H54 (cell line): ENCODE results near the gene FAM20C.

Experiments used
- DNase-seq: peaks from one replicate; pipeline ENCODE4 v3.0.0; 2011; ENCODE audit warnings: low spot score, mixed read lengths; ENCODE audit not compliant: insufficient read length
- FAIRE-seq: peaks from 3 replicates; lab custom pipeline; 2011; peaks lifted over from hg19 to GRCh38; lab: Jason Lieb, UNC
- POLR2A ChIP-seq: IDR thresholded peaks from 2 replicates; pipeline ENCODE4 v1.6.1; 2011; ENCODE audit warnings: low read depth, mild to moderate bottlenecking, low read length

FAM20C gene

GRCh38 chr7:264541-265191 lies 72.3 kb downstream of the FAM20C start:
- DNase-seq (no peak), FAIRE-seq (no peak)
- TF ChIP-seq POLR2A, result no peak

DNA sequence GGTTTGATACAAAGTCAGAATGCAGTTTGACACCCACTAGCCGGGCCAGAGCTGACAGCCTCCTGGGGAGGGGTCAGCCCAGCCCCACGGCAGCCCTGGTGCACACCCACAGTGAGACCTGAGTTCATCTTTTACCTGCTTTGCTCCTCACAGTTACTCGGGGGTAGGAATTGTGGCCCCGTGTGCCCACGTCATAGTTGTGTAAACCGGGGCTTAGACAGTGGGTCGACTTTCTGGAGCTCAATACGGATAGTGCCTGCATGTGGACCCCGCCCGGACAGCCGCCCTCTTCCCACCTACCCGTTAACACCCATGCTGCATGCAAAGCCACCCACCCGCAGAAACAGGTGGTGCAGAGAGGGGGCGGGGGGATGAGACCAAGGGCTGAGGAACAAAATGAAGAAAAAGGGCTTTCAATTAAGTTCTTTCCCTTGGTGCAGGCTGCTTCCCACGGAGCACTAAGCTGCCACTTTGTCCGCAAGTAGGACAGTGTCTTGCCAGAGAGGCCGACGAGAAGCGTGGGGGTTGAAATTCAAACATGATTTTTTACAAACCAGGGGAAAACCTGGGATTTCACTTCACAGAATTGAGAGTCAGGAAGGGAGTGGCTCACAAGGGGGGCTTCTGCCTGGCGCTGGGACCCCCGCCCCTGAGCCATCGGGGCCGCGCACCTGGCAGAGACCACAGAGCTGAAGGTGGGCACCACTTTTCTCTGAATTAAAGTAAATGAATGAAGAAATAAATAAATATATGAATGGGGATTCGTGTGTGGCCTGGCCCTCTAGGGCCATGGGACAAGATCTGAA lies 73.0 kb downstream of the FAM20C start:
- no peak for TF ChIP-seq POLR2A
- DNase-seq, result no peak

GRCh38 chr7:265998-266850 lies 73.9 kb downstream of the FAM20C start:
- no peak for DNase-seq
- TF ChIP-seq POLR2A, result no peak
- FAIRE-seq, result no peak

More for the DNA sequence above, 73.0 kb downstream of the FAM20C start:
- no peak for FAIRE-seq

- no peak for DNase-seq
- TF ChIP-seq POLR2A, result no peak
- FAIRE-seq, result no peak
These were observed 74.8 kb downstream of the FAM20C start for GRCh38 chr7:266851-267840.

GRCh38 chr7:268991-269390 lies 76.6 kb downstream of the FAM20C start:
- no peak for DNase-seq
- no peak for FAIRE-seq
- no peak for TF ChIP-seq POLR2A

GRCh38 chr7:269721-270120 lies 77.3 kb downstream of the FAM20C start:
- no peak for TF ChIP-seq POLR2A
- FAIRE-seq (no peak), DNase-seq (no peak)

DNA sequence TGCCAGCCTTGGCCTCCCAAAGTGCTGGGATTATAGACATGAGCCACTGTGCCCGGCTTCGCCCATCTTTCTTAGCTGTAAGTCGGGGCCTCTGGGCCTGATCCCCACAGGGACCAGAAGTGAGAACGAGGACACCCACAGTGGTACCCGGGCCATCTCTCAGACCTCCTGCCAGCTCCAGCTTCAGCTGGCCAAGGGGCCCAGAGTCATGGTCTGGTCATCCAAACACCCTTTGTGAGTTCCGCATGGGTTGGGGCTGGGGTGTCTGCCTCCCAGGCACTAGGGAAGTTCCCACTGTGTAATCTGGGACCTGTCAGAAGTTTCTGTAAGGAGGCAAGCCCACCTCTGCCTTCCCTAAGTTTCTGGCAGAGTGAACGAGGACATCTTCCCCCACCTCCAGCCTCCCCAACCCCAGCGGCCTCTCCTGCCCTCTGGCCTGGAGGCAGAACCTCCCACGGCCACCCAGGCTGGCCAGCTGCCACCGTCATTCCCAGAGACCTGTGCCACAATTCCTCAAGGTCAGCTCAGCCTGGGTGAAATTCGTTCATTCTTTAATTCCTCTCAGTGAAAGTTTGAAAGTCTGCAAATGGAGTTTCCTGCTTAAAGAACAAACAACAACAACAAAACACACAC lies 78.1 kb downstream of the FAM20C start:
- TF ChIP-seq POLR2A, result no peak
- no peak for FAIRE-seq

DNA sequence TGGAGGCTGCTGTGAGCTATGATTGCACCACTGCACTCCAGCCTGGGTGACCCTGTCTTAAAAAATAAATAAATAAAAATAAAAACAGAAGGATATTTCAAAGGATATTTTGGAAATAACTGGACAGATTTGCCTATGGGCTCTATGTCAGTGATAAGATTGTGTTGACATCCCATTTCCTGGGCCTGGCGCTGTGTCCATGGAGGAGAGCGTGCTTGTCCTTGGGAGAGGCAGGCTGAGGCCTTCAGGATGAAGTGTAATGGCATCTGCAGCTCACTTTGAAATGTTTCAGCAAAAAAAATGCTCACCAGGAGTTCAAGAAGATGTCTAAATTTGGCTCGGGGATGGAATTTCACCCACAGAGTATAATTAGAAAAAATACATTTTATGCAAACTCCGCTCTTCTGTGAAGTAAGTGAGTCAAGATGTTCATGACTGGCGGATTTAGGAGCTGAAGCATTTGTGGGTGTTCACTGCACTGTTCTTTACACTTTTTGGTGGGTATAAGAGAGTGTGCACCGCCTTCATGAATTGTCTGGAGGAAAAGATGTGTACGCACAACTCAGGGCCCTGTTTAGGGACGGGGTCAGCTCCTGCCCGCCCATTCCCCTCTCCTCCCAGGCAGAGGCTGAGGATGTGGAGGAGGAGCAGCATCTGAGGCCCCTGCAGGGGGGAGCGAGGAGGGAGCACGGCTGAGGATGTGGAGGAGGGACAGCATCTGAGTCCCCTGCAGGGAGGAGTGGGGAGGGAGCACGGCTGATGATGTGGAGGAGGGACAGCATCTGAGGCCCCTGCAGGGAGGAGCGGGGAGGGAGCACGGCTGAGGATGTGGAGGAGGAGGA lies 79.1 kb downstream of the FAM20C start:
- FAIRE-seq (no peak), DNase-seq (no peak)
- no peak for TF ChIP-seq POLR2A

More for the DNA sequence above, 78.1 kb downstream of the FAM20C start:
- no peak for DNase-seq

DNA sequence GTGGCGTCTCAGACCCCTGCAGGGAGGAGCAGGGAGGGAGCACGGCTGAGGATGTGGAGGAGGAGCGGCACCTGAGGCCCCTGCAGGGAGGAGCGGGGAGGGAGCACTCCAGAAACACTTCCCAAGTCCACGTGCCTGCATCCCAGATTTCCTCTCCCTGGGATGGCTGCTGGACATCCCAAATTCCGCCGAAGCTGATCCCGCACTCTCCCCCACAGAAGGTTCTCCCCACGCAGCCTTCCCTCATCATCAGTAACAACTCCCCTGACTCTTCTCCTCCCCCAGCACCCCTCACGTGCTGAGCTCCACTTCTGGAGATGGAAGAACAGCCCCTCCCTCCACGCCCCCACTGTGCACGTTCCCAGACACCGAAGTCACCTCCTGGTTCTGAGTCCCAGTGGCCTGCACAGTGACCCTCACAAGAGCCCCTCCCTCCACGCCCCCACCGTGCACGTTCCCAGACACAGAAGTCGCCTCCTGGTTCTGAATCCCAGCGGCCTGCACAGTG lies 79.8 kb downstream of the FAM20C start:
- no peak for DNase-seq
- TF ChIP-seq POLR2A, result no peak
- FAIRE-seq, result no peak

GRCh38 chr7:272631-273030 lies 80.3 kb downstream of the FAM20C start:
- FAIRE-seq (no peak), DNase-seq (no peak)
- TF ChIP-seq POLR2A, result no peak

GRCh38 chr7:273327-273726 lies 81.0 kb downstream of the FAM20C start:
- FAIRE-seq (no peak), DNase-seq (no peak)
- TF ChIP-seq POLR2A, result no peak
